Measurements from ENCODE around the gene MALSU1. TPM values are rescaled to one million over a fixed set of nuclear protein-coding genes. Genes with fewer than 3 reads are reported as not detected.

Gene MALSU1
- total RNA-seq, 3 donors from 2014 or later (not counting 1 experiment from before 2014, with no cell fraction given) = 23.4 to 31.8 (median 26.3) TPM

DNA sequence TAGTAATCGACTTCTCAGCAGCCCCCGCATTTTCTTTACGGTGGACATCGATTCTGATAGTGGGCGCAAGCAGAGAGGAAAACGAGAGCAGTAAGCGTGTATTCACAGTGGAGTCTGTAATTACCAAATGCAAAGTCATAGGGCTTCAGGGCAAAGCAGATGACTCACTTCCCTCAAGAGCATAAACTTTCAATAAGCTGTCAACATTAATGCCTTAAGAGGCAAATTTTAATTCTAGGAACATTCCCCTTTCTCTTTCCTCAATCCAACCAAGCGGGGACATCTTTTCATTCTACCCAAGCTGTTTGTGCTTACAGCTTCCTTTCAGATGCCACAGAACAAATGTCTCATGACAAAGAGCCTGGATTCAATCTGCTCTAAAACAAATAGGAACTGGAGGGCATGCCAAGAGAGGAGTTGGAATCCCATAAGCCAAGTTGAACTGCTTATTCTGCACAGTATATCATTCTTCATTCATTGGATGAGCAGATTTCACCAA lies 48.6 kb downstream of the MALSU1 start:
- Mint-ChIP-seq H3K27ac (peak overlapping the region; percentile 84), H3K9me3 (no peaks in the 10 kb centered on the region), H3K4me1 (peaks cover 18 to 28% of the 10 kb centered on the region in 2 donors), H3K36me3 (no peaks in the 10 kb centered on the region), H3K4me3 (peak overlapping the region; percentile 84), H3K27me3 (ENCODE audit: low read depth in 2 of 2) (peaks cover 0 to 3% of the 10 kb centered on the region in 2 donors)
- no peak overlapping the region for H3K4me3 ChIP-seq (ENCODE audit: low read length)
- H3K36me3 ChIP-seq (ENCODE audit: control insufficient read depth, insufficient read depth, low read length) = no peaks in the 10 kb centered on the region
- H3K27ac ChIP-seq (ENCODE audit: low read length) = no peak overlapping the region
- DNase-seq = no peak
- peaks cover 6% of the 10 kb centered on the region for H3K4me1 ChIP-seq (ENCODE audit: control insufficient read depth, insufficient read depth, low read length)
- TF ChIP-seq, protein P1, sequence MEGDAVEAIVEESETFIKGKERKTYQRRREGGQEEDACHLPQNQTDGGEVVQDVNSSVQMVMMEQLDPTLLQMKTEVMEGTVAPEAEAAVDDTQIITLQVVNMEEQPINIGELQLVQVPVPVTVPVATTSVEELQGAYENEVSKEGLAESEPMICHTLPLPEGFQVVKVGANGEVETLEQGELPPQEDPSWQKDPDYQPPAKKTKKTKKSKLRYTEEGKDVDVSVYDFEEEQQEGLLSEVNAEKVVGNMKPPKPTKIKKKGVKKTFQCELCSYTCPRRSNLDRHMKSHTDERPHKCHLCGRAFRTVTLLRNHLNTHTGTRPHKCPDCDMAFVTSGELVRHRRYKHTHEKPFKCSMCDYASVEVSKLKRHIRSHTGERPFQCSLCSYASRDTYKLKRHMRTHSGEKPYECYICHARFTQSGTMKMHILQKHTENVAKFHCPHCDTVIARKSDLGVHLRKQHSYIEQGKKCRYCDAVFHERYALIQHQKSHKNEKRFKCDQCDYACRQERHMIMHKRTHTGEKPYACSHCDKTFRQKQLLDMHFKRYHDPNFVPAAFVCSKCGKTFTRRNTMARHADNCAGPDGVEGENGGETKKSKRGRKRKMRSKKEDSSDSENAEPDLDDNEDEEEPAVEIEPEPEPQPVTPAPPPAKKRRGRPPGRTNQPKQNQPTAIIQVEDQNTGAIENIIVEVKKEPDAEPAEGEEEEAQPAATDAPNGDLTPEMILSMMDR (IDR thresholded peaks at IDR 0.05) = no peak
- H3K27me3 ChIP-seq (ENCODE audit: control insufficient read depth, insufficient read depth, low read length) = no peaks in the 10 kb centered on the region
- WGBS (ENCODE audit: insufficient coverage) = 48% methylated on average over 8 of the region's 8 CpGs
- H3K9me3 ChIP-seq (ENCODE audit: control insufficient read depth, insufficient read depth, low read length) = no peaks in the 10 kb centered on the region
- no peak for ATAC-seq
- intact Hi-C loops (cut with micrococcal nuclease) = no loop called here

DNA sequence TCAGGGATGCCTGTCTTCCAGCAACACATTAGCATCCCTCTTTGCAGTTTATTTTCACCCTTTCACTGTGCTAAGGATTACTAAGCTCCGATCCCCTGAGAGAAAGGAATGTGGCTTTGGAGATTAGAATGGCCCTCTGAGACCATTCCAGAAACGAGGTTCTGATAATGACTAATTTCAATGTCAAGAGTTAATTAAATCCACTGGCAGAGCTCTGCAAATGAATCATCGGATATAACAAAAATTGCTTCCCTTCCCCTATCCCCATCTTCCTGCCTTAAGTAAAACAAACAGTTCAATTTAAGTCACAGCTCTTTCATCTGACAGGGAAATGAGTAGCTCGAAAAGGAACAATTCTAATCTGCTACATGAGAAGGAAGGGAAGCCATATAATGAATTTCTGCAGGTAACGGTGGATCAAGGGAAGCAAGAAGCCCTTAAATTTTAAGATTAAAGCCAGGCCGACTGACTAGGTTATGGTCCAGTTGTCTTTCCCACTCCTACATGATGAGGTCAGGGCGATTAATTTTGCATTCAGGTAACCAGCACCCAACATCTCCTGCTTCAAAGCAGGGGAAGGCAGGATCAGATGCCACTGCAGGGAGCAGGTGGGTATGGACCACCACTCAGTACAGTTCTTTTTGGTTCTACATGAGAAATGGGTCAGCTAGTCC lies 50.5 kb downstream of the MALSU1 start:
- intact Hi-C loops (cut with micrococcal nuclease) = no loop called here
- H3K4me1 ChIP-seq (ENCODE audit: control insufficient read depth, insufficient read depth, low read length) = peaks cover 6% of the 10 kb centered on the region
- H3K4me3 ChIP-seq (ENCODE audit: low read length) = no peak overlapping the region
- WGBS (ENCODE audit: insufficient coverage) = 92% methylated on average over 7 of the region's 7 CpGs
- no peaks in the 10 kb centered on the region for H3K9me3 Mint-ChIP-seq
- H3K27me3 ChIP-seq (ENCODE audit: control insufficient read depth, insufficient read depth, low read length) = no peaks in the 10 kb centered on the region
- ATAC-seq = no peak
- peaks cover 18 to 28% of the 10 kb centered on the region in 2 donors for H3K4me1 Mint-ChIP-seq
- H3K27ac Mint-ChIP-seq = no peak overlapping the region
- H3K9me3 ChIP-seq (ENCODE audit: control insufficient read depth, insufficient read depth, low read length) = no peaks in the 10 kb centered on the region
- peaks cover 0 to 3% of the 10 kb centered on the region in 2 donors for H3K27me3 Mint-ChIP-seq (ENCODE audit: low read depth in 2 of 2)
- TF ChIP-seq, protein P1 (IDR thresholded peaks at IDR 0.05) = no peak
- H3K36me3 Mint-ChIP-seq = no peaks in the 10 kb centered on the region
- H3K4me3 Mint-ChIP-seq = no peak overlapping the region
- H3K36me3 ChIP-seq (ENCODE audit: control insufficient read depth, insufficient read depth, low read length) = no peaks in the 10 kb centered on the region
- DNase-seq = no peak
- no peak overlapping the region for H3K27ac ChIP-seq (ENCODE audit: low read length)

- Histone ChIP-seq H3K27ac (ENCODE audit: low read length) (no peak overlapping the region), H3K4me1 (ENCODE audit: control insufficient read depth, insufficient read depth, low read length) (peaks cover 6% of the 10 kb centered on the region), H3K36me3 (ENCODE audit: control insufficient read depth, insufficient read depth, low read length) (no peaks in the 10 kb centered on the region), H3K27me3 (ENCODE audit: control insufficient read depth, insufficient read depth, low read length) (no peaks in the 10 kb centered on the region), H3K4me3 (ENCODE audit: low read length) (no peak overlapping the region), H3K9me3 (ENCODE audit: control insufficient read depth, insufficient read depth, low read length) (no peaks in the 10 kb centered on the region)
- no peak overlapping the region for H3K27ac Mint-ChIP-seq
- no peak overlapping the region for H3K4me3 Mint-ChIP-seq
- DNase-seq (no peak), ATAC-seq (no peak)
- WGBS (ENCODE audit: insufficient coverage) = 100% methylated on average over 2 of the region's 2 CpGs
- H3K27me3 Mint-ChIP-seq (ENCODE audit: low read depth in 2 of 2) = peaks cover under 1 to 3% of the 10 kb centered on the region in 2 donors
- H3K9me3 Mint-ChIP-seq = no peaks in the 10 kb centered on the region
- no peaks in the 10 kb centered on the region for H3K36me3 Mint-ChIP-seq
- TF ChIP-seq, protein P1 (IDR thresholded peaks at IDR 0.05) = no peak
- intact Hi-C loops (cut with micrococcal nuclease) = no loop called here
- peaks cover 18 to 21% of the 10 kb centered on the region in 2 donors for H3K4me1 Mint-ChIP-seq
These were observed 51.3 kb downstream of the MALSU1 start for GRCh38 chr7:23350466-23350865.
